ENCODE results near the gene TMEM50A. TPM values are rescaled to one million over a fixed set of nuclear protein-coding genes. Genes with fewer than 3 reads are reported as not detected.
A peak's percentile ranks its signal among the peaks of the same experiment; 100 is the strongest.
"Not testable (repeated sequence)": the region's sequence is repeated elsewhere in the genome, so short reads cannot be mapped to it uniquely, and the experiment has no call there.

Gene TMEM50A
- total RNA-seq, 2 experiments from 2014 or later, result 118 to 121 TPM

DNA sequence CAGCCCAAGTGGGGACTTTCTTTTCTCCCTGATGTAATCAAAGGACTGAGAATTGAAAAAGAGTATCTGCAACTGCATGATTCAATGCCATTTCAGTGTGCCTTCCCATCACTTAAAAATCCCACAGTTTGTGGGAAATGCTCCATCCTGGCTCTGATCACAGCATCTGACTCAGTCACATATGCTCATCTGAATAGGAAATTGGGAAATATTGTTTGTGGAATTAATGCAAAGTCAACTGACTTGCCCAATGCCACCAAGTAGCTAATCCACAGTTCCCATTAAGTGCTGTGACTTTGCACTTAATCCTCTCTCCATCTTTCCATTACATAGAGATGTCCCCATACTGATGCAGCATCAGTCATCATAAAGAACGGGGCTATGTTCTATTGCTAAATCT, 45.0 kb downstream of the TMEM50A start:
- ATAC-seq (ENCODE audit: low read depth); H3K9me3 Mint-ChIP-seq; DNase-seq; H3K36me3 Mint-ChIP-seq; H3K4me3 Mint-ChIP-seq; POLR2A ChIA-PET; H3K4me1 Mint-ChIP-seq; H3K27ac Mint-ChIP-seq: not testable (repeated sequence)
- peaks cover 19% of the 10 kb centered on the region for H3K27me3 Mint-ChIP-seq

- H3K36me3 Mint-ChIP-seq; H3K4me3 Mint-ChIP-seq; DNase-seq; H3K9me3 Mint-ChIP-seq; POLR2A ChIA-PET; H3K4me1 Mint-ChIP-seq; H3K27ac Mint-ChIP-seq; ATAC-seq (ENCODE audit: low read depth): not testable (repeated sequence)
- peaks cover 19% of the 10 kb centered on the region for H3K27me3 Mint-ChIP-seq
These were observed 45.7 kb downstream of the TMEM50A start for GRCh38 chr1:25383875-25384274.

- DNase-seq; POLR2A ChIA-PET; H3K27ac Mint-ChIP-seq; H3K36me3 Mint-ChIP-seq; H3K9me3 Mint-ChIP-seq; ATAC-seq (ENCODE audit: low read depth); H3K4me1 Mint-ChIP-seq; H3K4me3 Mint-ChIP-seq: not testable (repeated sequence)
- H3K27me3 Mint-ChIP-seq, result peaks cover 18% of the 10 kb centered on the region
These were observed 49.0 kb downstream of the TMEM50A start for GRCh38 chr1:25387096-25387495.

DNA sequence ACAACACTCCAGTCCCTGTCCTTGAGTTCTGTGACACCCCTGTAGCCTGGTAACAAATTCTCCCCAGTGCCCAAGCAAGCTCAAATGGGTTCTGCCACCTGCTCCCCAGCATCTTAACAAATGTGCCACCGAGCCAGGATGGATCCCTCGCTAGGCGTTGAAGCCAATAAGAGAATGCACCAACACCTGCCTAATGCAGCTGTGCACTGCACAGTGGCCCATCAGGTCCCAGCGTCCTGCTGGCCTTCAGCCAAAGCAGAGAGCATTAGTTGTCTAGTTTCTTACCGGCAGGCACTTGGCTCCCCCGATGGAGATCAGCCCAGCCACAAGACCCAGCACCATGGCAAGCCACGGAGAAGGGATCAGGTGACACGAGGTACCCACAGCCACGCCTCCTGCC, 50.6 kb downstream of the TMEM50A start:
- H3K4me3 Mint-ChIP-seq; H3K27ac Mint-ChIP-seq; H3K4me1 Mint-ChIP-seq; ATAC-seq (ENCODE audit: low read depth); DNase-seq; H3K9me3 Mint-ChIP-seq; H3K36me3 Mint-ChIP-seq; POLR2A ChIA-PET: not testable (repeated sequence)
- peaks cover 13% of the 10 kb centered on the region for H3K27me3 Mint-ChIP-seq

DNA sequence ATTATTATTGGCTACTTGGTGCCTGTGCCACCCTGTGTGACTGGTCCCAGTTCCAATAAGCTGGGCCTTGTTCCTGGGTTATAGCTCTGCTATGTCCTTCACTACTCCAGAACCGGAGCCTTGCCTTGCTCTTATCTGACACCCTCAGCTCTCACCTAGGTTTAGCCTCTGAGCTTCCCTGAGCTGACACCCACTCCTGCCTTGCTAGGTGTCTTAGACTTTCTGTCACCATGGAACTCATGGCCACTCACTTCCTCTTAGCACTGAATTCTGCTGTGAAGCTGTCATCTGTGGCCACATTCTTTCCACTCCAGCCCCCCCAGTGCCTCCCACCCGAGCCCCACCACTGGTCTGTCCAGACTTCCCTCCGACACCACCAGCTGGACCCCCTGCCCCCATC, 51.6 kb downstream of the TMEM50A start:
- H3K27me3 Mint-ChIP-seq, result peaks cover 19% of the 10 kb centered on the region
- H3K4me3 Mint-ChIP-seq; H3K36me3 Mint-ChIP-seq; DNase-seq; H3K4me1 Mint-ChIP-seq; POLR2A ChIA-PET; ATAC-seq (ENCODE audit: low read depth); H3K27ac Mint-ChIP-seq; H3K9me3 Mint-ChIP-seq: not testable (repeated sequence)

GRCh38 chr1:25392841-25393240, 54.7 kb downstream of the TMEM50A start:
- Mint-ChIP-seq H3K4me3 (no peak overlapping the region), H3K36me3 (no peaks in the 10 kb centered on the region), H3K27me3 (peaks cover 15% of the 10 kb centered on the region), H3K27ac (no peak overlapping the region), H3K4me1 (peaks cover 7% of the 10 kb centered on the region), H3K9me3 (no peaks in the 10 kb centered on the region)
- no peak for DNase-seq
- POLR2A ChIA-PET, result no interaction called here
- no peak for ATAC-seq (ENCODE audit: low read depth)

DNA sequence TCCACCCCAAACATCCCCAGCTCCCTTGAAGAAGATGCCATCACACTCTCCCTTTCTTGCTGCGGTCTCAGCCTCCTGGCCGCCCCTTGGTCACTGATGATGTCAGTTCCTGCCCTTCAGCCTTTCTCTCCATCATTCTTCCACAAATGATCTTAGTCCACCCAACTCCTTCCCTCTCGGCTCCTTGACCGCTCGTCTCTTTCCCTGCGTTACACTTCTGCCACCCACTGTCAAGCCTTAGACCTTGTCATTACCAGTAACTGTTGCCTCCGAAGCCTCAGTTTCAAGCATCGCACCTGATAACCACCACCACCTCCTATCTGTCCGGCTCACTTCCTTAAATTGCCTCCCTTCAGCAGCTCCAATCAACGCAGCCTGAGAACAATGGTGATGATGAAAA, 59.4 kb downstream of the TMEM50A start:
- H3K4me1 Mint-ChIP-seq; H3K4me3 Mint-ChIP-seq; ATAC-seq (ENCODE audit: low read depth); POLR2A ChIA-PET; H3K9me3 Mint-ChIP-seq; H3K27ac Mint-ChIP-seq; DNase-seq; H3K36me3 Mint-ChIP-seq: not testable (repeated sequence)
- H3K27me3 Mint-ChIP-seq, result peaks cover 18% of the 10 kb centered on the region

DNA sequence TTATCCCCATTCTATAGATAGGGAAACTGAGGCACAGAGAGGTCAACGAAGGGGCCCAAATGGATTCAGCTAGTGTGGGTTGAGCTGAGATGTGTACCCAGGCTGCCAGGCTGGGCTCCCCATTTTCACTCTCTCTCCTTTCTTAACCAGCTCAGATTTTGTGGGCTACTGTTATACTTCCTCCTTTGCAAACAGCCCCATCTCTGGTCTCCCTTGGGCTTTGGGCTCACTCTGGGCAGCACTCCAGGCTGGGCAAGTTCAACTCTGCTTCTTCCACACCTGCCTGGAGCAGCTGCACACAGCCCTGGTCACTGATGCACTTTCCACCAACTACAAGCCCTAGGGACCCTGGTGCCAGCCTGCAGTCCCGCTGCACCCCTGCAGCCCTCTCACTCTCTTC, 59.9 kb downstream of the TMEM50A start:
- H3K4me1 Mint-ChIP-seq; POLR2A ChIA-PET; H3K9me3 Mint-ChIP-seq; ATAC-seq (ENCODE audit: low read depth); H3K27ac Mint-ChIP-seq; H3K4me3 Mint-ChIP-seq; DNase-seq; H3K36me3 Mint-ChIP-seq: not testable (repeated sequence)
- H3K27me3 Mint-ChIP-seq, result peaks cover 18% of the 10 kb centered on the region

DNA sequence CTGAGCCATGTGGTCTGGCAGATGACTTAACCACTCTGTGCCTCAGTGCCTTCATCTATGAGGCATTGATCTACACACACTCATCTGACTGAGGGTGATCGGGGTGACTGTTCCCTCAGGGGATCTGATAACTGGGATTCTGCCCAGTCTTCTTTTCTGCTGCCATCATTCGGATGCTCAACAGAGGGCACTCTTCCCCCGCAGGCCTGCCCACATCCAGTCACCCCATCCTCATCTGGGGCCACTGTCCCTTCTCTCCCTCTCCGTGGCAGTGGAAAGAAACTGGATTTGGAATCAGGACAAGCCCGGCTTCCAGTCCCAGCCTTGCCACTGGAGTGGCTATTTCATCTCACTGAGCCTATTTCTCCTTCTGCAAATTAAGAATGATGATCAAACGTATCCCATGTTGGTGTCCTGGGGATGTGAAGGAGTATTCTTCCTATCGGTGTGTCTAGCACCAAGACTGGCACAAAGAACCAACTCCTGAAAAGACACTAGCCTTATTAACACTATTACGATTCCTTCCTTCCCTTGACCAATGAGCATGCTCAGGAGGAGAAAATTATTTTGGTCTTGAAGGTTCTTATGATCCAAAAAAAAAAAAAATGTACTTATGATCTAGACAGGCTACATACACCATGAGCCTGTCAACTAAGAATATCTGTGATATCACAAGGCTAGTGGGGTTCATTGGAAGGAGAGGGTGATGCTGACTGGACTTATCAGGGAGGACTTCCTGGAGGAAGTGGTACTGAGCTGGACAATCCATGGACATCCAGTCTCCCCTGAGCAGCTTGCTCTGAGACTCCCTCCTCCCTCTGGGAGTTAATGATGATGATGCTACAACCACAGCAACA, 65.0 kb downstream of the TMEM50A start:
- H3K27ac Mint-ChIP-seq, H3K4me3 Mint-ChIP-seq, H3K9me3 Mint-ChIP-seq, POLR2A ChIA-PET, H3K36me3 Mint-ChIP-seq, H3K4me1 Mint-ChIP-seq: not testable (repeated sequence)
- ATAC-seq (ENCODE audit: low read depth) (peak; percentile 70), DNase-seq (peak; percentile 33)
- H3K27me3 Mint-ChIP-seq, result peaks cover 11% of the 10 kb centered on the region

- H3K4me3 Mint-ChIP-seq; H3K27ac Mint-ChIP-seq; ATAC-seq (ENCODE audit: low read depth); POLR2A ChIA-PET; H3K36me3 Mint-ChIP-seq; H3K27me3 Mint-ChIP-seq; DNase-seq; H3K9me3 Mint-ChIP-seq; H3K4me1 Mint-ChIP-seq: not testable (repeated sequence)
These were observed 67.7 kb downstream of the TMEM50A start for GRCh38 chr1:25405731-25406305.

- H3K4me3 Mint-ChIP-seq; H3K9me3 Mint-ChIP-seq; DNase-seq; H3K4me1 Mint-ChIP-seq; H3K36me3 Mint-ChIP-seq; H3K27me3 Mint-ChIP-seq; H3K27ac Mint-ChIP-seq; POLR2A ChIA-PET; ATAC-seq (ENCODE audit: low read depth): not testable (repeated sequence)
These were observed 71.7 kb downstream of the TMEM50A start for GRCh38 chr1:25409641-25410427.
